ENCODE measurements around the gene SLC12A2. TPM values are rescaled to one million over a fixed set of nuclear protein-coding genes. Genes with fewer than 3 reads are reported as not detected.

Gene SLC12A2
- total and polyA plus RNA-seq, 2 of the 4 experiments (the other 2 are of a cell fraction), result 5.6 to 30.3 TPM

DNA sequence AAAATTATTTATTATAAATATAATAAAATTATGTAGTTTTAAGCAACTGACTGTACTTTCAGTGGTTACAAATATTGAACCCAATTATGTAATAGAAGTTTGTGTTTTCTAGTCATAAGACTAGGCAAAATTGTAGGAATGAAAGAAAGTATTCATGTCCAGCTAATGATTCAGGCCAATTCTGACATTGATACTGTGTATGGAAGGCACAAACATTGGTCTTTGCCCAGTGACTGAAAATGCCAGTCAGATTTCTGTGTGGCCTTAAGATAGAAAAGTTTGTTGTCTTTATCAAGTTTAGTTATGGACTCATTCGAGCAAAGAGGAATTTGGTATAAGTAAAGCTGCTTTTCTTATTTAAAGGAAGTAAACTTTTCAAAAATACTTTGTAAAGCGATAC, 60.3 kb downstream of the SLC12A2 start:
- H2BK20ac ChIP-seq (ENCODE audit: low read depth, low read length), result no peak overlapping the region
- H2AK5ac ChIP-seq (ENCODE audit: low read depth, low read length), result no peak overlapping the region
- TF ChIP-seq RFX5 (IDR thresholded peaks at IDR 0.05; ENCODE audit: low read depth, low read length) (no peak), CHD1 (IDR thresholded peaks at IDR 0.05; ENCODE audit: low read depth, low read length) (no peak), RAD21 (IDR thresholded peaks at IDR 0.05; ENCODE audit: low read length) (no peak), NFE2L2 (IDR thresholded peaks at IDR 0.05; ENCODE audit: low read depth, low read length) (no peak)
- H3K56ac ChIP-seq (ENCODE audit: extremely low read depth, insufficient read depth, low read length), result no peak overlapping the region
- H4K5ac ChIP-seq (ENCODE audit: low read depth, low read length), result no peak overlapping the region
- ATAC-seq (ENCODE audit: low read depth) (peak; percentile 29; the same call in 1 of the 2 replicates), DNase-seq (no peak)
- H3K4me2 ChIP-seq (ENCODE audit: low read depth, low read length), result no peak overlapping the region
- no peak overlapping the region for H3K4ac ChIP-seq (ENCODE audit: low read depth, low read length)
- no peaks in the 10 kb centered on the region; a peak in 1 of 4 replicates for H3K79me1 ChIP-seq (ENCODE audit: low read depth in 1 of 2, low read length in 2 of 2)
- H2BK5ac ChIP-seq (ENCODE audit: low read depth, low read length, poor library complexity, severe bottlenecking), result no peak overlapping the region
- H3K4me1 ChIP-seq (ENCODE audit: control insufficient read depth, insufficient read depth, low read length), result no peaks in the 10 kb centered on the region
- H2AFZ ChIP-seq (replicated peaks; ENCODE audit: low read length, poor library complexity), result no peak overlapping the region
- H3K27ac ChIP-seq (ENCODE audit: insufficient read depth, low read length), result no peak overlapping the region
- no peaks in the 10 kb centered on the region for H3K9me3 ChIP-seq (ENCODE audit: control insufficient read depth, insufficient read depth, low read length)
- H3K23ac ChIP-seq (ENCODE audit: low read depth, low read length), result 0 out of 2 replicates have a peak overlapping the region, but pooled peaks have one; percentile 51
- BruUV-seq (replicated peaks), result no TSS peak
- no peaks in the 10 kb centered on the region for H4K20me1 ChIP-seq (ENCODE audit: insufficient read depth, low read length)
- no peak overlapping the region for H4K91ac ChIP-seq (ENCODE audit: insufficient read depth, low read depth, low read length)
- H4K8ac ChIP-seq (ENCODE audit: low read depth in 2 of 2, low read length in 2 of 2), result no peak overlapping the region
- H3K18ac ChIP-seq (ENCODE audit: low read depth, low read length), result no peak overlapping the region
- H3K9ac ChIP-seq (ENCODE audit: low read depth, low read length), result no peak overlapping the region
- H3K9me1 ChIP-seq (ENCODE audit: insufficient read depth, low read length), result peaks cover 3% of the 10 kb centered on the region
- no peak overlapping the region for H2BK120ac ChIP-seq (ENCODE audit: low read depth, low read length)
- no peak overlapping the region for H3K4me3 ChIP-seq (ENCODE audit: insufficient read depth, low read depth, low read length)
- intact Hi-C loops (cut with micrococcal nuclease), result no loop called here
- ChIA-PET POLR2A (ENCODE audit: unreplicated experiment) (interaction anchor here (1.2 kb wide), 1 partner anchor 448 kb away, joined by 3 read pairs; no protein-coding TSS in a partner anchor), CTCF (no interaction called here)
- no peak overlapping the region for H2AK9ac ChIP-seq (replicated peaks; ENCODE audit: low read depth, low read length, poor library complexity)
- dilution Hi-C loops (cut with HindIII; ENCODE audit: low sequenced_read_pairs, unreplicated experiment), result no loop called here
- in situ Hi-C loops (cut with MboI; ENCODE audit: low sequenced_read_pairs), result no loop called here
- no CpG with 5 or more reads among the region's 2 CpGs for WGBS, 2 experiments (ENCODE audit: extremely low coverage in 2 of 2, insufficient read length in 1 of 2)
- H3K36me3 ChIP-seq (ENCODE audit: control insufficient read depth, insufficient read depth, low read length), result no peaks in the 10 kb centered on the region
- no peak overlapping the region for H2BK15ac ChIP-seq (ENCODE audit: low read depth, low read length)
- H3K27me3 ChIP-seq (ENCODE audit: control insufficient read depth, insufficient read depth, low read length), result no peaks in the 10 kb centered on the region
- peak overlapping the region; percentile 37; the same call in 1 of the 2 replicates for H3K14ac ChIP-seq (replicated peaks; ENCODE audit: low read depth, low read length)

Data from IMR-90 (cell line).